OCI-LY7 (cell line): Measurements from ENCODE around the gene CPNE2. TPM values are rescaled to one million over a fixed set of nuclear protein-coding genes. Genes with fewer than 3 reads are reported as not detected.

Experiments used
- BruUV-seq: library from RNA; stranded (reverse); fragments of 400-500 nt; replicated peaks from 2 replicates; lab custom pipeline; 2021; lab: Mats Ljungman, UMichigan
- CTCF ChIA-PET: fragments of 300-600 bp; sonication (Branson Sonifier 250); formaldehyde crosslinking; loops from one replicate; lab custom pipeline; 2022; ENCODE audit warnings: antibody characterized with exemption; ENCODE audit not compliant: unreplicated experiment; lab: Charles Lee
- POLR2A ChIA-PET: fragments of 300-600 bp; sonication (Branson Sonifier 250); formaldehyde crosslinking; loops from one replicate; lab custom pipeline; 2022; ENCODE audit warnings: antibody characterized with exemption; lab: Charles Lee
- DNase-seq: peaks from one replicate; pipeline ENCODE4 v3.0.0-alpha.2; 2015; ENCODE audit warnings: low spot score
- H2AFZ ChIP-seq: fragments of 200-600 bp; sonication (generic), shearing (Covaris generic); 2 replicates; pipeline ENCODE4 v1.6.1; 2014; ENCODE audit warnings: mild to moderate bottlenecking, antibody characterized with exemption, low read length, moderate library complexity
- H3K27ac ChIP-seq: fragments of 200-600 bp; sonication (generic); 2 replicates; pipeline ENCODE4 v1.5.1; 2014; ENCODE audit warnings: mixed run types, low read depth, mild to moderate bottlenecking, moderate library complexity, low read length, inconsistent platforms; ENCODE audit not compliant: poor library complexity, severe bottlenecking
- H3K36me3 ChIP-seq: fragments of 200-600 bp; sonication (generic); 2 replicates; pipeline ENCODE4 v1.6.1; 2014; ENCODE audit warnings: mild to moderate bottlenecking, antibody characterized with exemption, low read length, moderate library complexity, mixed read lengths; ENCODE audit not compliant: insufficient read depth
- H3K4me1 ChIP-seq: fragments of 200-600 bp; sonication (generic); 2 replicates; pipeline ENCODE4 v1.5.1; 2014; ENCODE audit warnings: mild to moderate bottlenecking, low read length; ENCODE audit not compliant: insufficient read depth, poor library complexity, severe bottlenecking
- H3K4me2 ChIP-seq: fragments of 200-600 bp; sonication (generic); 2 replicates; pipeline ENCODE4 v1.6.1; 2014; ENCODE audit warnings: mild to moderate bottlenecking, low read length
- H3K4me3 ChIP-seq: fragments of 200-600 bp; sonication (generic); 2 replicates; pipeline ENCODE4 v1.5.1; 2014; ENCODE audit warnings: mild to moderate bottlenecking, low read depth, low read length; ENCODE audit not compliant: poor library complexity, severe bottlenecking
- H3K79me2 ChIP-seq: fragments of 200-600 bp; sonication (generic); 2 replicates; pipeline ENCODE4 v1.6.1; 2016; ENCODE audit warnings: low read depth, mild to moderate bottlenecking, low read length, moderate library complexity, mixed read lengths; ENCODE audit not compliant: insufficient read depth
- H3K9me2 ChIP-seq: fragments of 200-600 bp; sonication (generic); 2 replicates; pipeline ENCODE4 v1.6.1; 2016; ENCODE audit warnings: mild to moderate bottlenecking, low read length, mixed read lengths; ENCODE audit not compliant: insufficient read depth
- H3K9me3 ChIP-seq: fragments of 200-600 bp; sonication (generic); 2 replicates; pipeline ENCODE4 v1.6.1; 2014; ENCODE audit warnings: mild to moderate bottlenecking, mixed run types, low read length, mixed read lengths
- H4K20me1 ChIP-seq: fragments of 200-600 bp; sonication (generic); 2 replicates; pipeline ENCODE4 v1.6.1; 2014; ENCODE audit warnings: mild to moderate bottlenecking, antibody characterized with exemption, low read length, moderate library complexity, mixed read lengths; ENCODE audit not compliant: insufficient read depth
- CTCF ChIP-seq: fragments of 200-600 bp; sonication (generic); conservative IDR thresholded peaks from 2 replicates; pipeline ENCODE4 v1.5.1; 2014; ENCODE audit warnings: mild to moderate bottlenecking, antibody characterized with exemption, low read length, moderate library complexity, mixed read lengths
- EZH2phosphoT487 ChIP-seq: fragments of 200-600 bp; sonication (generic); IDR thresholded peaks from 2 replicates; pipeline ENCODE4 v1.6.1; 2018; ENCODE audit warnings: low read depth, borderline replicate concordance, mild to moderate bottlenecking, mixed run types, antibody characterized with exemption, low read length, moderate library complexity, mixed read lengths
- intact Hi-C: fragments of 100-400 bp; cut with micrococcal nuclease; formaldehyde crosslinking; loops from one replicate; pipeline ENCODE4 v1.10.0; 2022; ENCODE audit not compliant: unreplicated experiment
- total RNA-seq, 2 experiments: library from RNA; depleted of rRNA in 1 of 2; stranded (reverse); fragments of >200 nt in 1 of 2; shearing (Covaris generic) in 1 of 2; gene quantifications; 2 replicates each; pipeline ENCODE4 v1.2.3, GENCODE V29; 2014 to 2022

Gene CPNE2
- total RNA-seq, 2 experiments from 2014 or later: 14.4 to 44.7 TPM

GRCh38 chr16:57131351-57131970 is 39.1 kb downstream of the CPNE2 start:
- Histone ChIP-seq H4K20me1 (no peaks in the 10 kb centered on the region), H3K9me2 (no peaks in the 10 kb centered on the region), H3K4me1 (peaks cover 37% of the 10 kb centered on the region), H3K4me2 (no peak overlapping the region), H3K4me3 (no peak overlapping the region), H3K27ac (no peak overlapping the region), H3K36me3 (no peaks in the 10 kb centered on the region), H2AFZ (no peak overlapping the region), H3K9me3 (no peaks in the 10 kb centered on the region), H3K79me2 (no peaks in the 10 kb centered on the region)
- BruUV-seq: no TSS peak
- intact Hi-C loops: no loop called here
- CTCF ChIA-PET: no interaction called here
- POLR2A ChIA-PET: no interaction called here
- DNase-seq: no peak
- TF ChIP-seq CTCF: no peak
- TF ChIP-seq EZH2phosphoT487: no peak

GRCh38 chr16:57132470-57132869 is 40.1 kb downstream of the CPNE2 start:
- Histone ChIP-seq H3K9me3 (no peaks in the 10 kb centered on the region), H3K79me2 (no peaks in the 10 kb centered on the region), H3K4me3 (no peak overlapping the region), H3K27ac (no peak overlapping the region), H2AFZ (no peak overlapping the region), H3K4me1 (peaks cover 37% of the 10 kb centered on the region), H3K9me2 (no peaks in the 10 kb centered on the region), H4K20me1 (no peaks in the 10 kb centered on the region), H3K4me2 (no peak overlapping the region), H3K36me3 (no peaks in the 10 kb centered on the region)
- BruUV-seq: no TSS peak
- DNase-seq: no peak
- CTCF ChIA-PET: no interaction called here
- TF ChIP-seq EZH2phosphoT487: no peak
- no peak for TF ChIP-seq CTCF
- POLR2A ChIA-PET: no interaction called here
- intact Hi-C loops: no loop called here

- no peaks in the 10 kb centered on the region for H3K9me3 ChIP-seq
- CTCF ChIA-PET: no interaction called here
- H3K4me3 ChIP-seq: no peak overlapping the region
- H3K4me1 ChIP-seq: peaks cover 37% of the 10 kb centered on the region
- intact Hi-C loops: no loop called here
- H3K9me2 ChIP-seq: no peaks in the 10 kb centered on the region
- H3K27ac ChIP-seq: no peak overlapping the region
- no peaks in the 10 kb centered on the region for H3K79me2 ChIP-seq
- no TSS peak for BruUV-seq
- no peak for DNase-seq
- POLR2A ChIA-PET: interaction anchor here (1.3 kb wide), 1 partner anchor 19 kb away, joined by 3 read pairs; no protein-coding TSS in a partner anchor
- no peaks in the 10 kb centered on the region for H4K20me1 ChIP-seq
- H2AFZ ChIP-seq: no peak overlapping the region
- TF ChIP-seq EZH2phosphoT487 (no peak), CTCF (no peak)
- no peak overlapping the region for H3K4me2 ChIP-seq
- no peaks in the 10 kb centered on the region for H3K36me3 ChIP-seq
Measured at GRCh38 chr16:57133031-57133430, 40.6 kb downstream of the CPNE2 start.
